Measurements from ENCODE around the gene C17orf58.

DNA sequence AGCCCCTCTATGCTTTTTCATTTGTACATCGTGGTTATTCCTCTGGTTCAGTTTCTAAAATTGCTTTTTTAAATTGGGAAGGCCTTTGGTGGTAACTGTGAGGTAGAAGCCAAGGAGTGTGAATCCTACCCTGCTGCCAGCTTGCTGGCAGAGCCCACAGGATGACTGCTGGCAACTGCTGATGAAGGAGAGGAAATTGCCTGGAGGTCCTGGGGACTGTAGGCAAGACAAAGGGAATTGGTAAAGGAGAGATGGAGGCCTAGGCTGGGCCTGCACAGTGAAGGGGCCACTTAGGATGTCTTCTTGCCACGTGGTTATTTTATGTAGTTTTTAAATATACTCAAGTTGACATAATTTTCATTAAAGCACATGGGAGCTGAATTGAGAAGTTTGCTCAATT, 15.8 kb downstream of the C17orf58 start:
- TF ChIP-seq POLR2A (IDR thresholded peaks at IDR 0.05): no peak
- TF ChIP-seq, protein P1, sequence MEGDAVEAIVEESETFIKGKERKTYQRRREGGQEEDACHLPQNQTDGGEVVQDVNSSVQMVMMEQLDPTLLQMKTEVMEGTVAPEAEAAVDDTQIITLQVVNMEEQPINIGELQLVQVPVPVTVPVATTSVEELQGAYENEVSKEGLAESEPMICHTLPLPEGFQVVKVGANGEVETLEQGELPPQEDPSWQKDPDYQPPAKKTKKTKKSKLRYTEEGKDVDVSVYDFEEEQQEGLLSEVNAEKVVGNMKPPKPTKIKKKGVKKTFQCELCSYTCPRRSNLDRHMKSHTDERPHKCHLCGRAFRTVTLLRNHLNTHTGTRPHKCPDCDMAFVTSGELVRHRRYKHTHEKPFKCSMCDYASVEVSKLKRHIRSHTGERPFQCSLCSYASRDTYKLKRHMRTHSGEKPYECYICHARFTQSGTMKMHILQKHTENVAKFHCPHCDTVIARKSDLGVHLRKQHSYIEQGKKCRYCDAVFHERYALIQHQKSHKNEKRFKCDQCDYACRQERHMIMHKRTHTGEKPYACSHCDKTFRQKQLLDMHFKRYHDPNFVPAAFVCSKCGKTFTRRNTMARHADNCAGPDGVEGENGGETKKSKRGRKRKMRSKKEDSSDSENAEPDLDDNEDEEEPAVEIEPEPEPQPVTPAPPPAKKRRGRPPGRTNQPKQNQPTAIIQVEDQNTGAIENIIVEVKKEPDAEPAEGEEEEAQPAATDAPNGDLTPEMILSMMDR (IDR thresholded peaks at IDR 0.05): no peak
- no peak for TF ChIP-seq EP300 (IDR thresholded peaks at IDR 0.05; ENCODE audit: low read depth)
